A673 (cell line): ENCODE data around the gene LTBP2. TPM values are rescaled to one million over a fixed set of nuclear protein-coding genes. Genes with fewer than 3 reads are reported as not detected.

Experiments
- BruUV-seq: library from RNA; stranded (reverse); fragments of 400-500 nt; replicated peaks from 2 replicates; lab custom pipeline; 2021; lab: Mats Ljungman, UMichigan
- CTCF ChIA-PET: fragments of 300-600 bp; sonication (Branson Sonifier 250); formaldehyde crosslinking; loops from one replicate; lab custom pipeline; 2022; ENCODE audit warnings: antibody characterized with exemption; lab: Charles Lee
- POLR2A ChIA-PET: fragments of 300-600 bp; sonication (Branson Sonifier 250); formaldehyde crosslinking; loops from one replicate; lab custom pipeline; 2022; ENCODE audit warnings: antibody characterized with exemption; ENCODE audit not compliant: low non-redundant PET; lab: Charles Lee
- DNase-seq: peaks from one replicate; pipeline ENCODE4 v3.0.0-alpha.2; 2015; ENCODE audit warnings: low spot score
- H3K27ac ChIP-seq: fragments of 200-600 bp; sonication (generic); 2 replicates; pipeline ENCODE4 v1.5.1; 2016; ENCODE audit warnings: mixed run types, low read depth, mild to moderate bottlenecking, mixed read lengths, antibody characterized with exemption, low read length; ENCODE audit not compliant: poor library complexity, severe bottlenecking
- H3K27me3 ChIP-seq: fragments of 200-600 bp; sonication (generic); replicated peaks from 2 replicates; pipeline ENCODE4 v1.6.1; 2017; ENCODE audit warnings: mixed run types, low read depth, mild to moderate bottlenecking, mixed read lengths, antibody characterized with exemption, low read length; ENCODE audit not compliant: insufficient read depth, poor library complexity
- H3K36me3 ChIP-seq: fragments of 200-600 bp; sonication (generic); 2 replicates; pipeline ENCODE4 v1.6.1; 2016; ENCODE audit warnings: mixed run types, mild to moderate bottlenecking, mixed read lengths, antibody characterized with exemption, low read length; ENCODE audit not compliant: insufficient read depth, poor library complexity, severe bottlenecking
- H3K4me1 ChIP-seq: fragments of 200-600 bp; sonication (generic); 2 replicates; pipeline ENCODE4 v1.6.1; 2017; ENCODE audit warnings: mixed run types, mild to moderate bottlenecking, mixed read lengths, antibody characterized with exemption, low read length; ENCODE audit not compliant: insufficient read depth, poor library complexity, severe bottlenecking
- H3K4me3 ChIP-seq: fragments of 200-600 bp; sonication (generic); 2 replicates; pipeline ENCODE4 v1.5.1; 2016; ENCODE audit warnings: low read depth, mixed run types, mild to moderate bottlenecking, mixed read lengths, low read length; ENCODE audit not compliant: poor library complexity, severe bottlenecking
- H3K9me3 ChIP-seq: fragments of 200-600 bp; sonication (generic); 2 replicates; pipeline ENCODE4 v1.6.1; 2016; ENCODE audit warnings: mixed run types, low read depth, mild to moderate bottlenecking, mixed read lengths, antibody characterized with exemption, low read length; ENCODE audit not compliant: poor library complexity, severe bottlenecking
- EZH2 ChIP-seq: fragments of 200-600 bp; sonication (generic); IDR thresholded peaks from 2 replicates; pipeline ENCODE4 v1.6.1; 2017; ENCODE audit warnings: borderline replicate concordance, low read depth, mild to moderate bottlenecking, mixed read lengths, antibody characterized with exemption, low read length; ENCODE audit not compliant: poor library complexity, severe bottlenecking
- intact Hi-C: fragments of 100-400 bp; cut with micrococcal nuclease; formaldehyde crosslinking; loops from one replicate; pipeline ENCODE4 v1.10.0; 2022; ENCODE audit not compliant: unreplicated experiment
- total RNA-seq: library from RNA; stranded (reverse); gene quantifications from 2 replicates; pipeline ENCODE4 v1.2.3, GENCODE V29; 2021
- TF ChIP-seq, protein P1 (sequence below): fragments of 300-800, 200-600 bp; sonication (generic); conservative IDR thresholded peaks from 2 replicates; pipeline ENCODE4 v1.5.1; 2017; ENCODE audit warnings: low read depth, mild to moderate bottlenecking, antibody characterized with exemption, low read length, moderate library complexity, mixed read lengths

The LTBP2 gene
- total RNA-seq, 1 experiment from 2014 or later: 0.26 TPM

DNA sequence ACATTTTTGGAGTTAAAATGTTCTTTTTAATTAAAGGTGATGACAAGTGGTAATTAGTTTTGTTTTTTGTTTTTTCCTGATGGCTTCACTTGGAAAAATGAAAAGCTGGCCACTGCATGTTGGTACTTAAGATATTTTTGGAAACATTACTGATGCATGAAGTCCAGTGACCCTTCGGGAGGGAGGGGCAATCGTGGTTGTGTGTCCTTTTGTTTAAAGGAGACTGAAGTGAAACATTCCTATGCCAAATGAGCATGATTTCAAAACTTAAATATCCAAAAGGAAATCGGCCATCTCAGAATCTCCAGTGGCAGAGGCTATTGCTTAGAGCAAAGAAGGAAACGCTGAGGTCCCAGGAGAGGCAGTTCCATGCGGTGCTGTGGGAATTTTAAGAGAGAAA is 20.1 kb downstream of the LTBP2 start:
- H3K9me3 ChIP-seq: no peaks in the 10 kb centered on the region
- no peak for DNase-seq
- ChIA-PET POLR2A (no interaction called here), CTCF (no interaction called here)
- TF ChIP-seq, protein P1, sequence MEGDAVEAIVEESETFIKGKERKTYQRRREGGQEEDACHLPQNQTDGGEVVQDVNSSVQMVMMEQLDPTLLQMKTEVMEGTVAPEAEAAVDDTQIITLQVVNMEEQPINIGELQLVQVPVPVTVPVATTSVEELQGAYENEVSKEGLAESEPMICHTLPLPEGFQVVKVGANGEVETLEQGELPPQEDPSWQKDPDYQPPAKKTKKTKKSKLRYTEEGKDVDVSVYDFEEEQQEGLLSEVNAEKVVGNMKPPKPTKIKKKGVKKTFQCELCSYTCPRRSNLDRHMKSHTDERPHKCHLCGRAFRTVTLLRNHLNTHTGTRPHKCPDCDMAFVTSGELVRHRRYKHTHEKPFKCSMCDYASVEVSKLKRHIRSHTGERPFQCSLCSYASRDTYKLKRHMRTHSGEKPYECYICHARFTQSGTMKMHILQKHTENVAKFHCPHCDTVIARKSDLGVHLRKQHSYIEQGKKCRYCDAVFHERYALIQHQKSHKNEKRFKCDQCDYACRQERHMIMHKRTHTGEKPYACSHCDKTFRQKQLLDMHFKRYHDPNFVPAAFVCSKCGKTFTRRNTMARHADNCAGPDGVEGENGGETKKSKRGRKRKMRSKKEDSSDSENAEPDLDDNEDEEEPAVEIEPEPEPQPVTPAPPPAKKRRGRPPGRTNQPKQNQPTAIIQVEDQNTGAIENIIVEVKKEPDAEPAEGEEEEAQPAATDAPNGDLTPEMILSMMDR: no peak
- no peak for TF ChIP-seq EZH2
- intact Hi-C loops: no loop called here
- no peaks in the 10 kb centered on the region for H3K36me3 ChIP-seq
- no TSS peak for BruUV-seq
- no peak overlapping the region for H3K4me3 ChIP-seq
- H3K4me1 ChIP-seq: no peaks in the 10 kb centered on the region
- H3K27ac ChIP-seq: no peak overlapping the region
- no peaks in the 10 kb centered on the region for H3K27me3 ChIP-seq

DNA sequence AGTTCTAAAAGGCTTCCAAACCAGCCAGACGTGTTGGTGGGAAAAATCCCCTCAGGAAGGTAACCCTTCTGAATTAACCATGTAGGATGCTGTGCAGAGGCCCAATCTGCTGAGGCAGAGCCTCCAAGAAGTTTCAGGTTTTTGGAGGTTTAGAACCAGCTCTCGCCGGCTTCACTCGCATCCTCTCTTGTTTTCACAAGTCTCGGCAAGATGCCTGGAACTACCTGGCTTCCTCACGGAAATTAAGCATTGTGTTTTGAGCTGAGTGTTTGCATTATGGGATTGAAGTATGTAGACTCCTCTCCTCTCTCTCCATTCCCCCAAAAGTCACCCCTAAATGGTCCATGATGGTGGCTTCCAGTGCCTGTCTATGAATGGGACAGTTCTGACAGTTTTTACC is 20.6 kb downstream of the LTBP2 start:
- BruUV-seq: no TSS peak
- Histone ChIP-seq H3K4me1 (no peaks in the 10 kb centered on the region), H3K9me3 (no peaks in the 10 kb centered on the region), H3K36me3 (no peaks in the 10 kb centered on the region), H3K27me3 (no peaks in the 10 kb centered on the region), H3K4me3 (no peak overlapping the region), H3K27ac (no peak overlapping the region)
- ChIA-PET CTCF (no interaction called here), POLR2A (no interaction called here)
- DNase-seq: no peak
- intact Hi-C loops: no loop called here
- no peak for TF ChIP-seq EZH2
- TF ChIP-seq, protein P1: no peak

DNA sequence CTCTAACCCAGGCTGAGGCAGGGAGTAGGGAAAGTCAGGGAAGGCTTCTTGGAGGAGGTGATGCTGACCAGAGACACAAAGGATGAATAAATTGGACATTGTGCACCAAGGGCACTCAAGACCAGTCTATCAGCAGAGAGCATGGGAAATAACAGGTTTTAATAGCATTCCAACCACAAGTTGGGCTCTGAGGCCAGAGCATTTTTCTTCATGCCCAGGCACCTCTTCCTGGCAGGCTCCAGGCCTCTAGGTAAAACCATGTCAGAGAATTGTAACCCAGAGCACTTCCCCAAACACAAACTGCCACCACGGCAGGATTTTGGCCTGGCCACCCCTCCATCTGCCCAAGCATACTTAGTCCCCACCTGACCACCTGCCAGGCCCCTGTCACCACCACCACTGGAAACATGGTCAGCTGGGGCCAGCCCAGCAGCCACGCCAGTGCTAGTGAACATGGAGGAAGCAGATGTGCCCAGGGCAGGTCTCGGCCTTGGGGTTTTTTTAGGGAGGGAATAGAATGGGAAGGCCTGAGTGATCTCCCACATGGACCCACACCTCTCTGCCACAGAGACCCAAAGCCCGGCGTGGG is 22.7 kb downstream of the LTBP2 start:
- no peaks in the 10 kb centered on the region for H3K9me3 ChIP-seq
- H3K27ac ChIP-seq: no peak overlapping the region
- ChIA-PET CTCF (no interaction called here), POLR2A (no interaction called here)
- no peaks in the 10 kb centered on the region for H3K4me1 ChIP-seq
- no peaks in the 10 kb centered on the region for H3K36me3 ChIP-seq
- DNase-seq: no peak
- BruUV-seq: no TSS peak
- TF ChIP-seq, protein P1: no peak
- TF ChIP-seq EZH2: no peak
- no peak overlapping the region for H3K4me3 ChIP-seq
- H3K27me3 ChIP-seq: no peaks in the 10 kb centered on the region
- intact Hi-C loops: no loop called here
